ENCODE data around the gene LRP1.

Gene LRP1

DNA sequence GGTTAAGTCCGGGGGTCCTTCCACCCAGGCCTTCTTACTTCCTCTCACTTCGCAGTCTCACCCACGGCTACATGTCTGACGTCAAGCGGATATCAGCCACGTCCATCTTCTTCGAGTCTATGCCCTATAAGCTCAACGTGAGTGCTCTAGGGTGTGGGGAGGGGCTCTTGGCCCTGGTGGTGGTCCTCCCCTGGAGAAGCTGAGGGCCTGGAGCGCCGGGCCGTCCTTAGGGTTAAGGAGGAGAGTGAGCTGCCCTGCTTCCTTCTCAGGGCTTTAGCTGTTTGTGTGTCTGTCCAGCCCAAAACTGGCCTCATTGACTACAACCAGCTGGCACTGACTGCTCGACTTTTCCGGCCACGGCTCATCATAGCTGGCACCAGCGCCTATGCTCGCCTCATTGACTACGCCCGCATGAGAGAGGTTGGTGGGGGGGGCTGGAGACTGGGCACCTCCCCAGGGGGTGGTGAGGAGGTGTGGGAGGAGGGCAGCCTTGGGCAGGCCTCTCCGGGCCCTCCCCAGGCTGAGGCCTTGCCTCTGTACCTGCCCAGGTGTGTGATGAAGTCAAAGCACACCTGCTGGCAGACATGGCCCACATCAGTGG lies 104.0 kb downstream of the LRP1 start:
- peaks cover 38% of the 10 kb centered on the region for H3K4me1 ChIP-seq (ENCODE audit: control insufficient read depth, insufficient read depth, low read length)
- H3K27me3 ChIP-seq (ENCODE audit: control insufficient read depth, insufficient read depth, low read length): peaks cover 43% of the 10 kb centered on the region
- H3K27ac ChIP-seq (ENCODE audit: low read depth, low read length): no peak overlapping the region
- no peak overlapping the region for H3K9ac ChIP-seq (ENCODE audit: low read length)
- H3K36me3 ChIP-seq (ENCODE audit: control insufficient read depth, insufficient read depth, low read length): peaks cover 42% of the 10 kb centered on the region
- no peak overlapping the region for H3K4me3 ChIP-seq (ENCODE audit: low read depth, low read length)
- no peaks in the 10 kb centered on the region for H3K9me3 ChIP-seq (ENCODE audit: control insufficient read depth, insufficient read depth, low read depth, low read length)

DNA sequence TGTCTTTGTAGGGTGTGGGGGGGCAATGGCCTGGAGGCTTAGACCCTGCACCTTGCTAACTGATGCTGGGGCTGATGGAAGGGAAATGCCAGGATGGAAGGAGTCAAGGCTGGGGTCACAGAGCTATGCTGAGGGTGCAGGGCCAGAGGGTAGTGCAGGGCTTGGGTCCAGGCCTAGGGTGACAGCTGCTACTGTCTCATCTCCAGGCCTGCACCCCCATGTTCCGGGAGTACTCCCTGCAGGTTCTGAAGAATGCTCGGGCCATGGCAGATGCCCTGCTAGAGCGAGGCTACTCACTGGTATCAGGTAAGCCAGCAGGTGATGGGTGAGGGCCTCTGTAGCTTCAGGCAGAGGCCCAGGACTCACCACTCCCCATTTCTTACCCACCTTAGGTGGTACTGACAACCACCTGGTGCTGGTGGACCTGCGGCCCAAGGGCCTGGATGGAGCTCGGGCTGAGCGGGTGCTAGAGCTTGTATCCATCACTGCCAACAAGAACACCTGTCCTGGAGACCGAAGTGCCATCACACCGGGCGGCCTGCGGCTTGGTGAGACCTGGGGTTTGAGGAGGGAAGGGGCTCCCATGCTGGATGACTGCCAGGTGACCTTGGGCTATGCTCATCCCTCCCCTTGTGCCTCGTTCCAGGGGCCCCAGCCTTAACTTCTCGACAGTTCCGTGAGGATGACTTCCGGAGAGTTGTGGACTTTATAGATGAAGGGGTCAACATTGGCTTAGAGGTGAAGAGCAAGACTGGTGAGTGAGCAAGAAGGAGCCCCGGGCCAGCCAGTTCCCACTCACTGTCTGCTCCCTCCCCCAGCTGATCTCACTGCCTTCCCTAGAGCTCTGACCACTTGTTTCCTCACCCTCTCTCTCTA lies 105.3 kb downstream of the LRP1 start:
- H3K4me3 ChIP-seq (ENCODE audit: low read depth, low read length): no peak overlapping the region
- H3K27me3 ChIP-seq (ENCODE audit: control insufficient read depth, insufficient read depth, low read length): peaks cover 49% of the 10 kb centered on the region
- H3K9ac ChIP-seq (ENCODE audit: low read length): no peak overlapping the region
- H3K36me3 ChIP-seq (ENCODE audit: control insufficient read depth, insufficient read depth, low read length): peaks cover 42% of the 10 kb centered on the region
- peaks cover 40% of the 10 kb centered on the region for H3K4me1 ChIP-seq (ENCODE audit: control insufficient read depth, insufficient read depth, low read length)
- H3K27ac ChIP-seq (ENCODE audit: low read depth, low read length): no peak overlapping the region
- H3K9me3 ChIP-seq (ENCODE audit: control insufficient read depth, insufficient read depth, low read depth, low read length): no peaks in the 10 kb centered on the region

DNA sequence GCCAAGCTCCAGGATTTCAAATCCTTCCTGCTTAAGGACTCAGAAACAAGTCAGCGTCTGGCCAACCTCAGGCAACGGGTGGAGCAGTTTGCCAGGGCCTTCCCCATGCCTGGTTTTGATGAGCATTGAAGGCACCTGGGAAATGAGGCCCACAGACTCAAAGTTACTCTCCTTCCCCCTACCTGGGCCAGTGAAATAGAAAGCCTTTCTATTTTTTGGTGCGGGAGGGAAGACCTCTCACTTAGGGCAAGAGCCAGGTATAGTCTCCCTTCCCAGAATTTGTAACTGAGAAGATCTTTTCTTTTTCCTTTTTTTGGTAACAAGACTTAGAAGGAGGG lies 105.9 kb downstream of the LRP1 start:
- H3K9ac ChIP-seq (ENCODE audit: low read length): no peak overlapping the region
- no peak overlapping the region for H3K4me3 ChIP-seq (ENCODE audit: low read depth, low read length)
- H3K4me1 ChIP-seq (ENCODE audit: control insufficient read depth, insufficient read depth, low read length): peaks cover 36% of the 10 kb centered on the region
- no peak overlapping the region for H3K27ac ChIP-seq (ENCODE audit: low read depth, low read length)
- H3K36me3 ChIP-seq (ENCODE audit: control insufficient read depth, insufficient read depth, low read length): peaks cover 42% of the 10 kb centered on the region
- H3K9me3 ChIP-seq (ENCODE audit: control insufficient read depth, insufficient read depth, low read depth, low read length): no peaks in the 10 kb centered on the region
- H3K27me3 ChIP-seq (ENCODE audit: control insufficient read depth, insufficient read depth, low read length): peaks cover 51% of the 10 kb centered on the region

DNA sequence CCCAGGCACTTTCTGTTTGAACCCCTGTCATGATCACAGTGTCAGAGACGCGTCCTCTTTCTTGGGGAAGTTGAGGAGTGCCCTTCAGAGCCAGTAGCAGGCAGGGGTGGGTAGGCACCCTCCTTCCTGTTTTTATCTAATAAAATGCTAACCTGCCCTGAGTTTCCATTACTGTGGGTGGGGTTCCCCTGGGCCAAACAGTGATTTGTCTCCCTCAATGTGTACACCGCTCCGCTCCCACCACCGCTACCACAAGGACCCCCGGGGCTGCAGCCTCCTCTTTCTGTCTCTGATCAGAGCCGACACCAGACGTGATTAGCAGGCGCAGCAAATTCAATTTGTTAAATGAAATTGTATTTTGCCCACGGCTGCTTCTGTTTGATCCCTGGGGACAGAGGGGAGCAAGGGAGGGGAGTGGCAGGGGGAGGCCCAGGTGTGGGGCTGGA lies 106.3 kb downstream of the LRP1 start:
- Histone ChIP-seq H3K36me3 (ENCODE audit: control insufficient read depth, insufficient read depth, low read length) (peaks cover 42% of the 10 kb centered on the region), H3K4me1 (ENCODE audit: control insufficient read depth, insufficient read depth, low read length) (peaks cover 38% of the 10 kb centered on the region), H3K9ac (ENCODE audit: low read length) (no peak overlapping the region), H3K4me3 (ENCODE audit: low read depth, low read length) (no peak overlapping the region), H3K27me3 (ENCODE audit: control insufficient read depth, insufficient read depth, low read length) (peaks cover 55% of the 10 kb centered on the region), H3K27ac (ENCODE audit: low read depth, low read length) (no peak overlapping the region), H3K9me3 (ENCODE audit: control insufficient read depth, insufficient read depth, low read depth, low read length) (no peaks in the 10 kb centered on the region)

DNA sequence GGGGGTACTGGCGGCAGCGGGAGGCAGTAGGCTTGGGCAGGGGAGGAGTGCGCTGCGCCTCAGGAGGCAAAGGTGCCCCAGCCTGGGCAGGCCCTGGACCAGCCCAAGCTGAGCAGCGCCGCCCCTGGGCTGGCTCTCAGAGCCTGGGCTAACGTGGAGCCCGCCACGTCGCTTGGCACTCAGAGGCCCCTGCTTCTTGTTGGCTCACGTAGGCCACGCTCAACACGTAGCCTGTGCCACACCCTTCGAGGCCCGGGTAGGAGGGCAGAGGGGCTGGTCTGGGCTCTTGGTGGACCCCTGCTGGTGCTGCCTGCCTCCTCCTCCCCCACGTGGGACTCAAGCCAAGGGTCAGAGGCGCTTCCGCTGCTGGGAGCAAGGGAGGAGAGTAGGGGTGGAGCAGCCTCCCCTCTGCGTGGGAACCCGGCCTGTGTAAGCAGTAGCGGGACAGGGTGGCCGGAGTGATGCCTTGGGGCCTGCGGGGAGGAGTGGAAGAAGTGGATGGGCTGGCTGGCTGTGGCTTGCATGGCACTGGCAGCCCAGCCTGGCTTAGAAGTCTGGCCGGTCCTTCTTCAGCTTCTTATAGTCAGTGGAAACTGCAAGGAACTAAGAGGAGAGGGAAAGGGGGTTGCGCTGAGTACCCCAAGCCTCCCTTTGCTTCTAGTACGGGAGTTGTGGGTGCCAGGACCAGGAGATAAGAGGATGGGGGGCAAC lies 106.9 kb downstream of the LRP1 start:
- Histone ChIP-seq H3K36me3 (ENCODE audit: control insufficient read depth, insufficient read depth, low read length) (peaks cover 42% of the 10 kb centered on the region), H3K27me3 (ENCODE audit: control insufficient read depth, insufficient read depth, low read length) (peaks cover 61% of the 10 kb centered on the region), H3K27ac (ENCODE audit: low read depth, low read length) (no peak overlapping the region), H3K9ac (ENCODE audit: low read length) (no peak overlapping the region), H3K4me1 (ENCODE audit: control insufficient read depth, insufficient read depth, low read length) (peaks cover 40% of the 10 kb centered on the region), H3K9me3 (ENCODE audit: control insufficient read depth, insufficient read depth, low read depth, low read length) (no peaks in the 10 kb centered on the region), H3K4me3 (ENCODE audit: low read depth, low read length) (no peak overlapping the region)

DNA sequence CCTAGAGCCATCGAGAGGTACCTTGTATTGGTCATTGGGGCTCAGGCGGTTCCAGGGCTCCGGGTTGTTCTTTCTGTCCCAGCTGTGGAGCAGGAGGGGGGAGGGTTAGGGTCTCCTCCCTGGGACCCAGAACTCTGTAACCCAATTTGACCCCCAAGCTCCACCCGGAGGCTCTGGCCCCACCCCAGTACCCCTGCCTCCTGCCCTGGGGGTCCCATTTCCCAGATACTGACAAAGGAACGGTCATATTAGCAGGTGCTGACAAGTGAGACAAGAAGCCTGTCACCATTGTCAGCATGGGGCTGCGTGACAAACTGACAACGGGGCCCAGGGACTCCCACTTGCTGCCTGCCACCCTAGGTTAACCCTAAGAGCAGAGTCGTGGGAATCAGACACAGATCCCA lies 107.4 kb downstream of the LRP1 start:
- Histone ChIP-seq H3K9ac (ENCODE audit: low read length) (no peak overlapping the region), H3K4me1 (ENCODE audit: control insufficient read depth, insufficient read depth, low read length) (peaks cover 41% of the 10 kb centered on the region), H3K9me3 (ENCODE audit: control insufficient read depth, insufficient read depth, low read depth, low read length) (no peaks in the 10 kb centered on the region), H3K4me3 (ENCODE audit: low read depth, low read length) (no peak overlapping the region), H3K36me3 (ENCODE audit: control insufficient read depth, insufficient read depth, low read length) (peaks cover 40% of the 10 kb centered on the region), H3K27ac (ENCODE audit: low read depth, low read length) (no peak overlapping the region), H3K27me3 (ENCODE audit: control insufficient read depth, insufficient read depth, low read length) (peaks cover 67% of the 10 kb centered on the region)

DNA sequence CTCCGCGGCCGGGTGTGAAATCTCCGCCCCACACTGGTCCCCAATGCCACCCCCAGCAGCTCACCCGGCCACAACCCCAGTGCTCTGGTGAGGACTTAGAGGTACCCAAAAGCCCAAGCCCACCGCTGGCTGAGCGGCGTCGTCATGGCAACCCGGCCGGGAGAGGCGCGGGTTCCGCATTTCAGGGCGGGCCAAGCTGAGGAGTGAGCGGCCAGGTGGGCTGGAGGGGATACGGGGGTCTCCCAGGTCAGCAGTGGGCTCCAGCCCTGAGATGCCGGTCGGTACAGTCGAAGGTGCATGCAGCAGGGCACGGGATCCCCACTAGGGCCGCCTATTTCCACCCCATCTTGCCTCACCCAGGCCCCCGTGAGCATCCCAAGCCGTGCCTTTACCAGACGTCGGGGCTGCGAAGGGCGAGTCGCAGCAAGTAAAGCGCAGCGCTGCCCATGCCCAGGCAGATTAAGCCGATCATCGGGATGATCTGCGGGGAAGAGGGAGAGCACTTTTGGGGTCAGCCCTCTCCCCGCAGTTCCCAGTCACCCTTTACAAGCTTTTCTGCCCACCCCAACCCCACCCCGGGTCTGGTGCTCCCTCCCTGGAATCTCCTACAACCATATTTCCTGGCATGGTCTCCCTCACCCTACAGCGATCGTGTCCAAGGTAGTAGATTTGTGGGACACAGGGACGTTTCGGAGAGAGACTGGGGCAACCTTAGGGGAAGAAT lies 108.1 kb downstream of the LRP1 start:
- Histone ChIP-seq H3K4me3 (ENCODE audit: low read depth, low read length) (no peak overlapping the region), H3K9me3 (ENCODE audit: control insufficient read depth, insufficient read depth, low read depth, low read length) (no peaks in the 10 kb centered on the region), H3K36me3 (ENCODE audit: control insufficient read depth, insufficient read depth, low read length) (peaks cover 34% of the 10 kb centered on the region), H3K27me3 (ENCODE audit: control insufficient read depth, insufficient read depth, low read length) (peaks cover 73% of the 10 kb centered on the region), H3K27ac (ENCODE audit: low read depth, low read length) (no peak overlapping the region), H3K9ac (ENCODE audit: low read length) (no peak overlapping the region), H3K4me1 (ENCODE audit: control insufficient read depth, insufficient read depth, low read length) (peaks cover 45% of the 10 kb centered on the region)

DNA sequence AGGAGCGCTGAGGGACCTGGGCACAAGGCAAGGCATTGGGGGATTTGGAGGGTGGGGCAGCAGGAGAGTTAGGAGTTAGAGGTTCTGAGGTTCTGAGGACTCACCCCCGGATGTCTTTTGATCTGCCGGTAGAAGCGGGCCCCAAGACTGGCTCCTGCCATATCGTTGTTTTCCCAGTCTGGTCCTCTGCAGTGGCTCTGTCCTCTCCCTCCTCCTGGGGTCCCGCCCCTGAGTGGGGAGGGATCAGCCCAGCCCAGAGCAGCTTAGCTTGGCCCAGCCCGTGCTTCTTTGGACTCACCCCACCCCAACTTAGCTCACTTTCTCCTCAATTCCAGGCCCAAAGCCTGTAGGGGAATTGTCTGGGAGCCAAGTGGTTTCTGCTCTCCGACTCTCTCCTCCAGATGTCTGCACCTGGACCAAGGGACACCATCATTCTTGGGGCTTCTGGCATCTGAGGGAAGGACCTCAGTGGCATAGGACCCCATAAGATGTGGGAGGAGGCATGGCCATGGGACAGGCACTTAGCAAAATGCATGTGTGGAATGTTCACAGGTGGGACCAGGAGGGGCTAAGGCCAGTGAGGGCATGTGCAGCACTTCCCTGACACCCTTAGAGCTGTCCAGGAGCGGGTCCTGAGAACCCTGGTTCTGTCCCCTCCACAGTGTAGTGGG lies 108.8 kb downstream of the LRP1 start:
- Histone ChIP-seq H3K27ac (ENCODE audit: low read depth, low read length) (no peak overlapping the region), H3K27me3 (ENCODE audit: control insufficient read depth, insufficient read depth, low read length) (peaks cover 80% of the 10 kb centered on the region), H3K4me3 (ENCODE audit: low read depth, low read length) (no peak overlapping the region), H3K9me3 (ENCODE audit: control insufficient read depth, insufficient read depth, low read depth, low read length) (no peaks in the 10 kb centered on the region), H3K36me3 (ENCODE audit: control insufficient read depth, insufficient read depth, low read length) (peaks cover 27% of the 10 kb centered on the region), H3K4me1 (ENCODE audit: control insufficient read depth, insufficient read depth, low read length) (peaks cover 51% of the 10 kb centered on the region), H3K9ac (ENCODE audit: low read length) (no peak overlapping the region)

DNA sequence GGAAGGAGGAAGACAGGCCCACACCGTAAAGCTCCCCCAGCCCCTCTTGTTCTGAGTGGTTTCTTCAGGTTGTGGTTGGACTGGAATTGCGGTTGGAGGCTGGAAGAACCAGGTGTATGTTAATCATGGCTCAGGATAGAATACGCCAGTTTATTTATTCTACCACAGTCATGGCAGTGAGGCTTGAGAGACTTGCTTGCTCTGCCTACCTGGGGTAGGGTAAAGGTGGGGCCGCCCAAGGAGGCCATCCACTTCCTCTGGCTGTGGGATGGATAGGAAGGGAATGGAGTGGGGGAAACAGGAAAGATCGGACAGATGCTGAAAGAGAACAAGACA lies 109.3 kb downstream of the LRP1 start:
- H3K9ac ChIP-seq (ENCODE audit: low read length): peak overlapping the region; percentile 25

DNA sequence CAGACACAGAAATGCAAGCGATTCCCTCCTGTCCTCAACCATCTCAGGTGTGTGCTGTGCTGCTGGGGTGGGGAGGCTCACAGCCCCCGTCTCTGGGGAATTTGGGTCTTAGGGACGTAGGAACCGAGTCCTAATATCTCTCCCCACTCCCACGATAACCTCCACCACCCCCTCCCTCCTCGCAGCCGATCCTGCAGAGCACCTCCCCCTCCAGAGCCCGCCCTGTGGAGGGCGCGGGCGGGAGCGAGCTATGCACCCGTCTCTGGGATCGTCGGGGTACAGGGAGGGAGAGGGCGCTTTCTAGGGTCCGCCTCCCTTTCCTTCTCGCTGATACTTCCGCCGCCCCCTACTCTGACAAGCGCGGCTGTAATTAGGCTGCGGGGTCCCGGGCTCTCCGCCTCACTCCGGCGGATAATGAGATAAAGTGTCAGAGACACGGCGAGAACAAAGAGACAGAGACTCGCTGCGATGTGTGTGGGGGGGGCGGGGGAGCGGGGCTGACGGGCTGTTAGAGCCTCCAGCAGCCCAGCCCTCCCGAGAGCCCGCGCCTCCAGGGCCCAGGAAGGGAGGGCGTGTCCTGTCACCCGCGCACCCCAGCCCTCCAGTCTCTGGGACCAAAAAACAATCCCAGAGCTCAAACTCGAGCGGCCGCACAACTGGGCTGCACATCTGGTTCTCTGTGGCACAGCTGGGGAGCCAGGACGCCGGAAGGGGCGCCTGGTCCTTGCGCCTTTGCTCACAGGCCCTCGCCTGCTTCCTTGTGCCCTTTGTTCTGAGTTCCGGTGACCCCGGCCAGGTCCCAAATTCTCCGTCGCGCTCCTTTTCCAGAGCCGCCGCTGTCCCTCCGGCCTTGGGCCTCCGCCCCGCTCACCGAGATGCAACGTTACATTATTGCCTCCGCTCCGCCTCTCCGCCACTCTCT lies 109.9 kb downstream of the LRP1 start:
- Histone ChIP-seq H3K9me3 (ENCODE audit: control insufficient read depth, insufficient read depth, low read depth, low read length) (no peaks in the 10 kb centered on the region), H3K27ac (ENCODE audit: low read depth, low read length) (no peak overlapping the region), H3K27me3 (ENCODE audit: control insufficient read depth, insufficient read depth, low read length) (peaks cover 88% of the 10 kb centered on the region), H3K4me3 (ENCODE audit: low read depth, low read length) (peak overlapping the region; percentile 73), H3K36me3 (ENCODE audit: control insufficient read depth, insufficient read depth, low read length) (peaks cover 16% of the 10 kb centered on the region), H3K4me1 (ENCODE audit: control insufficient read depth, insufficient read depth, low read length) (peaks cover 54% of the 10 kb centered on the region), H3K9ac (ENCODE audit: low read length) (peak overlapping the region; percentile 69)

More for the DNA sequence above, 109.3 kb downstream of the LRP1 start:
- Histone ChIP-seq H3K9me3 (ENCODE audit: control insufficient read depth, insufficient read depth, low read depth, low read length) (no peaks in the 10 kb centered on the region), H3K27me3 (ENCODE audit: control insufficient read depth, insufficient read depth, low read length) (peaks cover 85% of the 10 kb centered on the region), H3K36me3 (ENCODE audit: control insufficient read depth, insufficient read depth, low read length) (peaks cover 22% of the 10 kb centered on the region), H3K4me3 (ENCODE audit: low read depth, low read length) (peak overlapping the region; percentile 73), H3K4me1 (ENCODE audit: control insufficient read depth, insufficient read depth, low read length) (peaks cover 54% of the 10 kb centered on the region), H3K27ac (ENCODE audit: low read depth, low read length) (no peak overlapping the region)

All from HUES6 (cell line).